A549 (cell line): ENCODE measurements around the gene DYSF. TPM values are rescaled to one million over a fixed set of nuclear protein-coding genes. Genes with fewer than 3 reads are reported as not detected.

Experiments
- ATAC-seq, 2 experiments: fragments of 200-7000 bp in 1 of 2; fragments of >200 bp in 1 of 2; cut with Nextera tagmentation in 1 of 2; cut with Tn5 transposase in 1 of 2; 3 replicates each; pipeline versions ENCODE4 v1.8.0 to v1.9.1; 2018 to 2020; ENCODE audit warnings: mild to moderate bottlenecking in 1 of 2, moderate library complexity in 1 of 2
- CTCF ChIA-PET: fragments of 300-600 bp; sonication (Branson Sonifier 250); formaldehyde crosslinking; extraction: SDS; loops from one replicate; lab custom pipeline; 2021; ENCODE audit warnings: antibody characterized with exemption, inconsistent platforms; lab: Yijun Ruan, JAX
- POLR2A ChIA-PET: fragments of 350-600 bp; formaldehyde crosslinking; extraction: SDS; loops from one replicate; lab custom pipeline; 2021; ENCODE audit warnings: antibody characterized with exemption, inconsistent platforms; lab: Yijun Ruan, JAX
- DNase-seq, 2 experiments: peaks; one replicate each; pipeline versions ENCODE4 v3.0.0 to v3.0.0-alpha.2; 2011 to 2016; ENCODE audit warnings: low read depth in 1 of 2, low spot score in 1 of 2
- FAIRE-seq: peaks from 2 replicates; lab custom pipeline; 2011; peaks lifted over from hg19 to GRCh38; lab: Jason Lieb, UNC
- H3K27ac ChIP-seq, 2 experiments: fragments of >200 bp; sonication (Bioruptor Twin); formaldehyde crosslinking; 3 replicates each; pipeline ENCODE4 v1.5.1; 2016 to 2017
- H3K4me1 ChIP-seq: fragments of >200 bp; sonication (Bioruptor Twin); formaldehyde crosslinking; 3 replicates; pipeline ENCODE4 v1.6.1; 2016
- H3K4me2 ChIP-seq: fragments of >200 bp; sonication (Bioruptor Twin); formaldehyde crosslinking; 3 replicates; pipeline ENCODE4 v1.6.1; 2016
- H3K4me3 ChIP-seq: fragments of >200 bp; sonication (Bioruptor Twin); formaldehyde crosslinking; 3 replicates; pipeline ENCODE4 v1.5.1; 2016
- H3K9me3 ChIP-seq: fragments of >200 bp; sonication (Bioruptor Twin); formaldehyde crosslinking; 3 replicates; pipeline ENCODE4 v1.6.1; 2016
- BHLHE40 ChIP-seq: IDR thresholded peaks from 2 replicates; pipeline ENCODE4 v1.6.1; 2012; ENCODE audit warnings: low read depth, low read length, inconsistent platforms
- CEBPB ChIP-seq, 2 experiments: fragments of >200 bp in 1 of 2; sonication (Bioruptor Twin) in 1 of 2; formaldehyde crosslinking in 1 of 2; IDR thresholded peaks; 2 replicates each; pipeline ENCODE4 v1.6.1; 2012 to 2016
- CHD2 ChIP-seq: fragments of 150-350 bp; IDR thresholded peaks from 2 replicates; pipeline ENCODE4 v1.6.1; 2014; ENCODE audit warnings: low read length; ENCODE audit not compliant: partially characterized antibody
- CHD4 ChIP-seq: fragments of 200-600 bp; sonication (generic); IDR thresholded peaks from 2 replicates; pipeline ENCODE4 v1.6.1; 2016; ENCODE audit warnings: antibody characterized with exemption, mild to moderate bottlenecking, borderline replicate concordance
- EHF ChIP-seq: fragments of 250-450 bp; sonication (Bioruptor Pico); IDR thresholded peaks from 2 replicates; pipeline ENCODE4 v1.5.0; 2020; ENCODE audit warnings: mild to moderate bottlenecking
- EP300 ChIP-seq, 2 experiments: fragments of >200 bp; sonication (Bioruptor Twin); formaldehyde crosslinking; IDR thresholded peaks; 2 replicates in 1 of 2; 3 replicates in 1 of 2; pipeline ENCODE4 v1.6.1; 2016 to 2017
- ESRRA ChIP-seq: fragments of 150-350 bp; IDR thresholded peaks from 2 replicates; pipeline ENCODE4 v1.6.1; 2014; ENCODE audit warnings: mild to moderate bottlenecking, low read length, borderline replicate concordance
- FOSB ChIP-seq: fragments of 250-450 bp; sonication (Bioruptor Pico); IDR thresholded peaks from 2 replicates; pipeline ENCODE4 v1.5.0; 2020; ENCODE audit warnings: mild to moderate bottlenecking, moderate library complexity
- FOSL2 ChIP-seq, 2 experiments: fragments of 450-650 bp in 1 of 2; fragments of >200 bp in 1 of 2; sonication (Bioruptor Twin) in 1 of 2; formaldehyde crosslinking; IDR thresholded peaks; 2 replicates each; pipeline versions ENCODE4 v1.5.0 to v1.6.1; 2016 to 2020; ENCODE audit warnings: mild to moderate bottlenecking in 1 of 2, moderate library complexity in 1 of 2
- HDAC2 ChIP-seq: fragments of 200-600 bp; sonication (generic); IDR thresholded peaks from 2 replicates; pipeline ENCODE4 v1.6.1; 2016
- HEYL ChIP-seq: fragments of 250-450 bp; sonication (Bioruptor Pico); IDR thresholded peaks from 2 replicates; pipeline ENCODE4 v1.8.0; 2021; ENCODE audit warnings: mild to moderate bottlenecking, moderate library complexity
- HOXA7 ChIP-seq: fragments of 250-450 bp; sonication (Bioruptor Pico); IDR thresholded peaks from 2 replicates; pipeline ENCODE4 v1.5.0; 2020; ENCODE audit warnings: mild to moderate bottlenecking, moderate library complexity
- HOXB13 ChIP-seq: fragments of 250-450 bp; sonication (Bioruptor Pico); IDR thresholded peaks from 2 replicates; pipeline ENCODE4 v1.5.0; 2020; ENCODE audit warnings: low read depth, mild to moderate bottlenecking, moderate library complexity
- JUN ChIP-seq, 2 experiments: fragments of >200 bp; sonication (Bioruptor Twin); formaldehyde crosslinking; IDR thresholded peaks; 2 replicates in 1 of 2; 3 replicates in 1 of 2; pipeline ENCODE4 v1.6.1; 2016 to 2017
- KDM1A ChIP-seq: fragments of 200-600 bp; sonication (generic); IDR thresholded peaks from 2 replicates; pipeline ENCODE4 v1.6.1; 2016; ENCODE audit warnings: low read depth, mild to moderate bottlenecking
- KDM5A ChIP-seq: fragments of 200-600 bp; sonication (generic); IDR thresholded peaks from 2 replicates; pipeline ENCODE4 v1.6.1; 2016; ENCODE audit warnings: antibody characterized with exemption, mild to moderate bottlenecking
- MAFK ChIP-seq: fragments of 450-650 bp; IDR thresholded peaks from 2 replicates; pipeline ENCODE4 v1.6.1; 2014; ENCODE audit not compliant: partially characterized antibody
- MYC ChIP-seq: IDR thresholded peaks from 2 replicates; pipeline ENCODE4 v1.6.1; 2012; ENCODE audit warnings: mild to moderate bottlenecking, inconsistent platforms, low read length, improper control_type of control experiment, borderline replicate concordance
- NPAS2 ChIP-seq: fragments of 250-450 bp; sonication (Bioruptor Pico); IDR thresholded peaks from 2 replicates; pipeline ENCODE4 v1.8.0; 2022; ENCODE audit warnings: mild to moderate bottlenecking, moderate library complexity, borderline replicate concordance
- PHF8 ChIP-seq: fragments of 200-600 bp; sonication (generic); IDR thresholded peaks from 2 replicates; pipeline ENCODE4 v1.6.1; 2016; ENCODE audit warnings: low read depth, mild to moderate bottlenecking, antibody characterized with exemption, moderate library complexity, borderline replicate concordance
- POLR2A ChIP-seq: IDR thresholded peaks from 2 replicates; pipeline ENCODE4 v1.6.1; 2012; ENCODE audit warnings: mild to moderate bottlenecking, low read length
- POLR2AphosphoS2 ChIP-seq: conservative IDR thresholded peaks from 2 replicates; pipeline ENCODE4 v1.6.1; 2012; ENCODE audit warnings: low read length, improper control_type of control experiment, inconsistent platforms
- RAD21 ChIP-seq, 2 experiments: fragments of >200 bp in 1 of 2; sonication (Bioruptor Twin) in 1 of 2; formaldehyde crosslinking in 1 of 2; IDR thresholded peaks in 1 of 2; conservative IDR thresholded peaks in 1 of 2; 2 replicates in 1 of 2; 3 replicates in 1 of 2; pipeline ENCODE4 v1.6.1; 2012 to 2018; ENCODE audit warnings: inconsistent platforms in 1 of 2
- RCOR1 ChIP-seq: fragments of 150-350 bp; IDR thresholded peaks from 2 replicates; pipeline ENCODE4 v1.6.1; 2014; ENCODE audit warnings: antibody characterized with exemption, low read length, low read depth
- SMC3 ChIP-seq: fragments of >200 bp; sonication (Bioruptor Twin); formaldehyde crosslinking; IDR thresholded peaks from 3 replicates; pipeline ENCODE4 v1.6.1; 2018; ENCODE audit warnings: inconsistent platforms
- TFCP2L1 ChIP-seq: fragments of 250-450 bp; sonication (Bioruptor Pico); IDR thresholded peaks from 2 replicates; pipeline ENCODE4 v1.5.0; 2021; ENCODE audit warnings: mild to moderate bottlenecking
- TP53 ChIP-seq: fragments of 250-450 bp; sonication (Bioruptor Pico); IDR thresholded peaks from 2 replicates; pipeline ENCODE4 v1.5.0; 2021; ENCODE audit warnings: mild to moderate bottlenecking, moderate library complexity
- ZNF302 ChIP-seq: fragments of 250-450 bp; sonication (Bioruptor Pico); IDR thresholded peaks from 2 replicates; pipeline ENCODE4 v1.9.0; 2021; ENCODE audit warnings: inconsistent platforms, mild to moderate bottlenecking, moderate library complexity
- ZSCAN20 ChIP-seq: fragments of 250-450 bp; sonication (Bioruptor Pico); IDR thresholded peaks from 2 replicates; pipeline ENCODE4 v1.8.0; 2022; ENCODE audit warnings: mild to moderate bottlenecking, moderate library complexity
- WGBS: methylation state at CpG from one replicate; pipeline ENCODE4 v1.1.6; 2017; ENCODE audit errors: missing lambda C conversion rate; 5-methylcytosine and 5-hydroxymethylcytosine counted together
- polyA plus RNA-seq, 4 experiments: library from polyadenylated mRNA; depleted of rRNA in 3 of 4; stranded (reverse); fragments of >200 nt; fragmentation: RNase III in 1 of 4; extraction: RNeasy Plus Mini Kit Qiagen cat#74134 plus additional on column Dnase treatment in 1 of 4; gene quantifications; 2 replicates in 3 of 4; 3 replicates in 1 of 4; pipeline ENCODE4 v1.2.3, GENCODE V29; 2011 to 2017
- TF ChIP-seq, protein P1 (sequence below): fragments of 250-450 bp; sonication (Bioruptor Pico); IDR thresholded peaks from 2 replicates; pipeline ENCODE4 v1.5.0; 2021; ENCODE audit warnings: mild to moderate bottlenecking, moderate library complexity, borderline replicate concordance
- TF ChIP-seq, protein P2 (sequence below): fragments of 450-650 bp; IDR thresholded peaks from 2 replicates; pipeline ENCODE4 v1.6.1; 2014; ENCODE audit warnings: antibody characterized with exemption
- TF ChIP-seq, protein P3 (sequence below): fragments of >200 bp; sonication (Bioruptor Twin); formaldehyde crosslinking; IDR thresholded peaks from 3 replicates; pipeline ENCODE4 v1.6.1; 2016

The DYSF gene
- polyA plus RNA-seq, 2 of the 4 experiments (the other 2 are of a cell fraction), result 0.36 to 0.98 TPM

DNA sequence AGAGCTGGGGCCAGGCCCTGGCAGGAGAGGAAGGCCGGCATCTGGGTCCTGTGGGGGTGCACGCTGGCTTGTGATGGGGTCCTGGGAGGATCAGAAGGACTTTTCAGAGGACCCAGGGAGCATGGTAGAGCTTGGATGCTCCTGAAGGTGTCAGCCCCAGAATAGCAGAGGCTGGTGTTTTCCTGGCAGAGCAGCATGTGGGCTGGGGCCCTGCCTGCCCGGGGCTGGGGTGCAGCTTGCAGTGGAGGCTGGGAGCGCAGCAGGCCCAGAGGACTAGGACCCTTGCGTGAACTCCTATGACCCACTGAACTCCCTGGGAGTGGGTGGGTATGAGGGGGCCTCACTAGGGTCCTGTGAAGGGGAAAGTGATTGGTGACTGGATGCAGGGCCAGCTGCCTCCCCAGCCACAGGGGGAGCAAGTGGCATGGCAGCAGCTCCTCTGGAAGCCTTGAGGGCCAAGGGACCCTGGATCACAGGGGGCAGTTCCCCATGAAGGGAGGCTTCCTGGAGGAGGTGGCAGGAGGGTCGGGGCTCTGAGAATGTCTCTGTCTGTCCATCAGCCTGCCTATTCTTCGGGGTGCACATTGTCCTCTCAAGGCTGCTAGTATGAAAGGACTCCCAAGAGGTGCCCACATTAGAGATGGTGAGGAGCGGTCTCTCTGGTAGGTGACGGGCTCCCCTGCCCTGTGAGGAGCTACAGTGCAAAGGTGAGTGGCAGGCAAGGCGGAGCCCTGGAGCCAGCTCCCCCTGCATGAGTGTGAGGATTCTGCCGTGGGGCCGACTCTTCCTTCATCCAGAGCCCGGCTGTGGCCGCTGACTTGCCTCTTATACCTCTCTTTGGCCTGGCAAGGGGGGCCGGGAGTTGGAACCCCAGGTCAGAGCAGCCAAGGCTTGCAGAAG is 249.0 kb downstream of the DYSF start:
- ATAC-seq (no peak), DNase-seq (no peak), FAIRE-seq (no peak)
- TF ChIP-seq RAD21 (conservative IDR thresholded peaks at IDR 0.05 in 1 of 2, IDR thresholded peaks at IDR 0.05 in 1 of 2) (no peak), CHD4 (no peak), ZNF302 (CRISPR knock-in tag) (no peak), FOSL2 (IDR thresholded peaks at IDR 0.05) (no peak), FOSL2 (CRISPR knock-in tag; IDR thresholded peaks at IDR 0.05) (no peak), POLR2A (no peak), PHF8 (no peak), KDM5A (no peak), BHLHE40 (no peak), MAFK (no peak), RCOR1 (no peak), JUN (IDR thresholded peaks at IDR 0.05) (no peak), FOSB (no peak), EHF (CRISPR knock-in tag) (no peak), ZSCAN20 (CRISPR knock-in tag) (no peak), ESRRA (no peak)
- TF ChIP-seq, protein P1, sequence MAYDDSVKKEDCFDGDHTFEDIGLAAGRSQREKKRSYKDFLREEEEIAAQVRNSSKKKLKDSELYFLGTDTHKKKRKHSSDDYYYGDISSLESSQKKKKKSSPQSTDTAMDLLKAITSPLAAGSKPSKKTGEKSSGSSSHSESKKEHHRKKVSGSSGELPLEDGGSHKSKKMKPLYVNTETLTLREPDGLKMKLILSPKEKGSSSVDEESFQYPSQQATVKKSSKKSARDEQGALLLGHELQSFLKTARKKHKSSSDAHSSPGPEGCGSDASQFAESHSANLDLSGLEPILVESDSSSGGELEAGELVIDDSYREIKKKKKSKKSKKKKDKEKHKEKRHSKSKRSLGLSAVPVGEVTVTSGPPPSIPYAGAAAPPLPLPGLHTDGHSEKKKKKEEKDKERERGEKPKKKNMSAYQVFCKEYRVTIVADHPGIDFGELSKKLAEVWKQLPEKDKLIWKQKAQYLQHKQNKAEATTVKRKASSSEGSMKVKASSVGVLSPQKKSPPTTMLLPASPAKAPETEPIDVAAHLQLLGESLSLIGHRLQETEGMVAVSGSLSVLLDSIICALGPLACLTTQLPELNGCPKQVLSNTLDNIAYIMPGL (CRISPR knock-in tag), result no peak
- ChIA-PET POLR2A (no interaction called here), CTCF (interaction anchor here (1.8 to 3.2 kb wide), 2 partner anchors 12 to 16 kb away, joined by 4 to 11 read pairs; no protein-coding TSS in a partner anchor)
- 54% methylated on average over 14 of the region's 15 CpGs for WGBS
- H3K27ac ChIP-seq, result no peak overlapping the region
- H3K4me1 ChIP-seq, result no peaks in the 10 kb centered on the region
- H3K9me3 ChIP-seq, result no peaks in the 10 kb centered on the region
- H3K4me2 ChIP-seq, result no peak overlapping the region
- no peak overlapping the region for H3K4me3 ChIP-seq

DNA sequence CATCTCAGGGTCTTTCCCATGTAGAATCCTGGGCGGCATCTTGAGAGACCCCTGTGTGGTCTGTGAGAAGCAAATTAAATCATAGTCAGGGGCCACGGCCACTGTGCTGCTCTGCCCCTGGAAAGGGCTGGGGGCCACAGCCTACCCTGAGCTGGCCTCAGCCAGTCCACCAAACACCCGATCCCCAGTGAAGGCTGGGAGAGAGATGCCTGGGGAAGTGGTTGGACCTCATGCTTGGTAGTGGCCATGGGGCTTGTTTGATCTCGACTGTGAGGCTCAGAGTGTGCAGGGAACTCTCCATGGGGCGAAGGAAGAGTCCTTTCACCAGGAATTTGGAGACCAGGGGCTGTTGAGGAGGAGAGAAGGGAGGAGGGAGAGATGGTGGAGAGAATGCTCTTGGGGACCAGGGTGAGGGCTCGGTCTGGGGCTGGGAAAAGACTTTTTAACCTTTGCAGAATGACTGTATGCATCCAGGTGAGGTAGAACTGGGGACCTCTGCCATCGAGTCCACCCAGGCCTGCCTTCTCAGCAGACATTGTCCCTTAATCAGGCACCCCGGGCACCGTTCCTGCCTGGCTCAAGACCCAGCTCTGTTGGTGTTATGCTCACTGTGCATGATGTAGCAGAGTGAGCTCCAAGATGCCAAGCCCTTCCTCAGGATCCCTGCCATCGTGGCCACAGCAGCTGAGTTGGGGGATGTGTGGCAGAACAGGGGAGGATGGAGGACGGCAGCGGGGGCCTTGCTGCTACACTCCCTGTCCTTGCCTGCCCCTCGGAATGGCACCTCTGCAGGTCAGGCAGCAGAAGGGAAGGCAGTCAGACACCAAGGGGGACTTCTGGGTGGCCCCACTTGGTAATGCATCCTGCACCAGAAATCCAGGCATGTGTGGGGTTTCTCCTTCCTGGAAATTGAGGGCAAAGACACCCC is 249.9 kb downstream of the DYSF start:
- POLR2A ChIA-PET, result no interaction called here
- FAIRE-seq (no peak), DNase-seq (no peak), ATAC-seq (peak in 1 of 2 experiments; percentile 10; a peak in 1 of 6 replicates)
- H3K4me3 ChIP-seq, result no peak overlapping the region
- TF ChIP-seq POLR2AphosphoS2 (no peak), CEBPB (IDR thresholded peaks at IDR 0.05) (no peak), MYC (no peak), TP53 (CRISPR knock-in tag) (no peak), CHD2 (no peak), HEYL (CRISPR knock-in tag) (no peak), CHD4 (no peak), KDM1A (no peak), EP300 (IDR thresholded peaks at IDR 0.05) (no peak), ZNF302 (CRISPR knock-in tag) (no peak), ESRRA (no peak), HOXB13 (CRISPR knock-in tag) (no peak), HDAC2 (no peak), NPAS2 (CRISPR knock-in tag) (no peak), ZSCAN20 (CRISPR knock-in tag) (no peak), TFCP2L1 (CRISPR knock-in tag) (no peak), SMC3 (no peak), HOXA7 (CRISPR knock-in tag) (no peak)
- TF ChIP-seq, protein P2, sequence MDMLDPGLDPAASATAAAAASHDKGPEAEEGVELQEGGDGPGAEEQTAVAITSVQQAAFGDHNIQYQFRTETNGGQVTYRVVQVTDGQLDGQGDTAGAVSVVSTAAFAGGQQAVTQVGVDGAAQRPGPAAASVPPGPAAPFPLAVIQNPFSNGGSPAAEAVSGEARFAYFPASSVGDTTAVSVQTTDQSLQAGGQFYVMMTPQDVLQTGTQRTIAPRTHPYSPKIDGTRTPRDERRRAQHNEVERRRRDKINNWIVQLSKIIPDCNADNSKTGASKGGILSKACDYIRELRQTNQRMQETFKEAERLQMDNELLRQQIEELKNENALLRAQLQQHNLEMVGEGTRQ, result no peak
- TF ChIP-seq, protein P3, sequence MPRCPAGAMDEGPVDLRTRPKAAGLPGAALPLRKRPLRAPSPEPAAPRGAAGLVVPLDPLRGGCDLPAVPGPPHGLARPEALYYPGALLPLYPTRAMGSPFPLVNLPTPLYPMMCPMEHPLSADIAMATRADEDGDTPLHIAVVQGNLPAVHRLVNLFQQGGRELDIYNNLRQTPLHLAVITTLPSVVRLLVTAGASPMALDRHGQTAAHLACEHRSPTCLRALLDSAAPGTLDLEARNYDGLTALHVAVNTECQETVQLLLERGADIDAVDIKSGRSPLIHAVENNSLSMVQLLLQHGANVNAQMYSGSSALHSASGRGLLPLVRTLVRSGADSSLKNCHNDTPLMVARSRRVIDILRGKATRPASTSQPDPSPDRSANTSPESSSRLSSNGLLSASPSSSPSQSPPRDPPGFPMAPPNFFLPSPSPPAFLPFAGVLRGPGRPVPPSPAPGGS, result no peak
- no peak overlapping the region for H3K4me2 ChIP-seq
- no peak overlapping the region for H3K27ac ChIP-seq
- 35% methylated on average over 13 of the region's 13 CpGs for WGBS
- CTCF ChIA-PET, result interaction anchor here (1.0 to 3.2 kb wide), 6 partner anchors 13 to 173 kb away, joined by 3 to 11 read pairs (median 4); no protein-coding TSS in a partner anchor
- no peaks in the 10 kb centered on the region for H3K9me3 ChIP-seq
- H3K4me1 ChIP-seq, result no peaks in the 10 kb centered on the region
